K562 (cell line): ENCODE results near the gene PSMD1.

Experiments
- CTCF ChIP-seq, 3 experiments: IDR thresholded peaks in 2 of 3; conservative IDR thresholded peaks in 1 of 3; 2 replicates each; pipeline ENCODE4 v1.5.1; 2011 to 2012; ENCODE audit warnings: low read length in 3 of 3, mild to moderate bottlenecking in 3 of 3, control low read depth in 2 of 3, improper control_type of control experiment in 1 of 3, inconsistent platforms in 1 of 3, low read depth in 1 of 3, mixed read lengths in 1 of 3, moderate library complexity in 1 of 3; ENCODE audit not compliant: insufficient read depth in 2 of 3
- RAD21 ChIP-seq, 2 experiments: fragments of 250-450 bp in 1 of 2; fragments of 450-650 bp in 1 of 2; sonication (Bioruptor Pico) in 1 of 2; formaldehyde crosslinking in 1 of 2; IDR thresholded peaks in 1 of 2; conservative IDR thresholded peaks in 1 of 2; 2 replicates each; pipeline versions ENCODE4 v1.4.0 to v1.8.0; 2020 to 2022; ENCODE audit warnings: mild to moderate bottlenecking in 2 of 2, moderate library complexity in 1 of 2
- ZBTB1 ChIP-seq: sonication (generic); formaldehyde crosslinking; IDR thresholded peaks from 2 replicates; pipeline ENCODE4 v1.8.1; 2023; ENCODE audit warnings: missing genetic modification reagents, low read depth, mild to moderate bottlenecking, borderline replicate concordance
- ZNF644 ChIP-seq: fragments of 200-800 bp; sonication (Bioruptor generic); IDR thresholded peaks from 2 replicates; pipeline ENCODE4 v1.6.1; 2016; ENCODE audit warnings: low read depth, missing genetic modification characterization, missing compliant biosample characterization

- TF ChIP-seq CTCF (IDR thresholded peaks at IDR 0.05 in 2 of 3, conservative IDR thresholded peaks at IDR 0.05 in 1 of 3; ENCODE audit: insufficient read depth in 2 of 3, low read depth in 1 of 3, low read length in 3 of 3) = no peak
- no peak for TF ChIP-seq ZBTB1 (CRISPR knock-in tag)
- TF ChIP-seq ZNF644 (tag) = no peak
- TF ChIP-seq RAD21 (CRISPR knock-in tag; conservative IDR thresholded peaks at IDR 0.05 in 1 of 2, IDR thresholded peaks at IDR 0.05 in 1 of 2) = no peak
Measured at GRCh38 chr2:231172025-231172424, 115.4 kb downstream of the PSMD1 start.
